ENCODE data around the gene PTPRK. TPM values are rescaled to one million over a fixed set of nuclear protein-coding genes. Genes with fewer than 3 reads are reported as not detected.

Gene PTPRK
- total RNA-seq, 4 donors from 2014 or later = 34.6 to 56.5 (median 47.0) TPM

- DNase-seq = no peak
- no peak for TF ChIP-seq CTCF (IDR thresholded peaks at IDR 0.05)
- no peak for TF ChIP-seq POLR2A (IDR thresholded peaks at IDR 0.05)
- intact Hi-C loops (cut with DNase I) = no loop called here
- Histone ChIP-seq H3K36me3 (no peaks in the 10 kb centered on the region), H3K27ac (no peak overlapping the region), H3K9me3 (no peaks in the 10 kb centered on the region), H3K4me1 (no peaks in the 10 kb centered on the region), H3K4me3 (replicated peaks in 1 of 3) (no peak overlapping the region), H3K27me3 (no peaks in the 10 kb centered on the region)
- WGBS, 2 donors = 40 to 47% methylated on average over 1 of the region's 1 CpG
Measured at GRCh38 chr6:128271527-128271926, 248.9 kb downstream of the PTPRK start.

- Histone ChIP-seq H3K4me1 (no peaks in the 10 kb centered on the region), H3K36me3 (no peaks in the 10 kb centered on the region), H3K27ac (no peak overlapping the region), H3K27me3 (no peaks in the 10 kb centered on the region), H3K9me3 (no peaks in the 10 kb centered on the region), H3K4me3 (replicated peaks in 1 of 3) (no peak overlapping the region)
- no peak for DNase-seq
- intact Hi-C loops (cut with DNase I) = no loop called here
- WGBS, 2 donors = 52 to 58% methylated on average over 2 of the region's 2 CpGs
- TF ChIP-seq POLR2A (IDR thresholded peaks at IDR 0.05) = no peak
- no peak for TF ChIP-seq CTCF (IDR thresholded peaks at IDR 0.05)
Measured at GRCh38 chr6:128271011-128271410, 249.4 kb downstream of the PTPRK start.

- Histone ChIP-seq H3K36me3 (no peaks in the 10 kb centered on the region), H3K9me3 (no peaks in the 10 kb centered on the region), H3K4me1 (no peaks in the 10 kb centered on the region), H3K4me3 (replicated peaks in 1 of 3) (no peak overlapping the region), H3K27me3 (no peaks in the 10 kb centered on the region), H3K27ac (no peak overlapping the region)
- WGBS, 2 donors = 94 to 95% methylated on average over 1 of the region's 1 CpG
- no peak for TF ChIP-seq POLR2A (IDR thresholded peaks at IDR 0.05)
- no peak for TF ChIP-seq CTCF (IDR thresholded peaks at IDR 0.05)
- intact Hi-C loops (cut with DNase I) = no loop called here
- DNase-seq = no peak
Measured at GRCh38 chr6:128266946-128267345, 253.5 kb downstream of the PTPRK start.

GRCh38 chr6:128265706-128266105 is 254.7 kb downstream of the PTPRK start:
- 95 to 96% methylated on average over 3 of the region's 3 CpGs for WGBS, 2 donors
- no peak for TF ChIP-seq POLR2A (IDR thresholded peaks at IDR 0.05)
- TF ChIP-seq CTCF (IDR thresholded peaks at IDR 0.05) = no peak
- H3K36me3 ChIP-seq = no peaks in the 10 kb centered on the region
- H3K4me1 ChIP-seq = no peaks in the 10 kb centered on the region
- H3K27ac ChIP-seq = no peak overlapping the region
- no peak for DNase-seq
- intact Hi-C loops (cut with DNase I) = no loop called here
- no peaks in the 10 kb centered on the region for H3K9me3 ChIP-seq
- H3K4me3 ChIP-seq (replicated peaks in 1 of 3) = no peak overlapping the region
- no peaks in the 10 kb centered on the region for H3K27me3 ChIP-seq

- H3K4me3 ChIP-seq (replicated peaks in 1 of 3) = no peak overlapping the region
- no peaks in the 10 kb centered on the region for H3K36me3 ChIP-seq
- 90% methylated on average over 6 of the region's 6 CpGs for WGBS, 2 donors
- H3K27me3 ChIP-seq = no peaks in the 10 kb centered on the region
- H3K4me1 ChIP-seq = no peaks in the 10 kb centered on the region
- intact Hi-C loops (cut with DNase I) = no loop called here
- no peak for DNase-seq
- no peak overlapping the region for H3K27ac ChIP-seq
- no peaks in the 10 kb centered on the region for H3K9me3 ChIP-seq
- TF ChIP-seq CTCF (IDR thresholded peaks at IDR 0.05) = no peak
- TF ChIP-seq POLR2A (IDR thresholded peaks at IDR 0.05) = no peak
Measured at GRCh38 chr6:128259730-128260685, 260.4 kb downstream of the PTPRK start.

Measured in thyroid gland (tissue), 4 donors.